Measurements from ENCODE around the gene LDB1. TPM values are rescaled to one million over a fixed set of nuclear protein-coding genes. Genes with fewer than 3 reads are reported as not detected.

The LDB1 gene
- total and polyA plus RNA-seq, 2 of the 13 experiments (the other 11 are each of a cell fraction or from before 2014, with no cell fraction given) = 17.2 to 45.5 TPM

DNA sequence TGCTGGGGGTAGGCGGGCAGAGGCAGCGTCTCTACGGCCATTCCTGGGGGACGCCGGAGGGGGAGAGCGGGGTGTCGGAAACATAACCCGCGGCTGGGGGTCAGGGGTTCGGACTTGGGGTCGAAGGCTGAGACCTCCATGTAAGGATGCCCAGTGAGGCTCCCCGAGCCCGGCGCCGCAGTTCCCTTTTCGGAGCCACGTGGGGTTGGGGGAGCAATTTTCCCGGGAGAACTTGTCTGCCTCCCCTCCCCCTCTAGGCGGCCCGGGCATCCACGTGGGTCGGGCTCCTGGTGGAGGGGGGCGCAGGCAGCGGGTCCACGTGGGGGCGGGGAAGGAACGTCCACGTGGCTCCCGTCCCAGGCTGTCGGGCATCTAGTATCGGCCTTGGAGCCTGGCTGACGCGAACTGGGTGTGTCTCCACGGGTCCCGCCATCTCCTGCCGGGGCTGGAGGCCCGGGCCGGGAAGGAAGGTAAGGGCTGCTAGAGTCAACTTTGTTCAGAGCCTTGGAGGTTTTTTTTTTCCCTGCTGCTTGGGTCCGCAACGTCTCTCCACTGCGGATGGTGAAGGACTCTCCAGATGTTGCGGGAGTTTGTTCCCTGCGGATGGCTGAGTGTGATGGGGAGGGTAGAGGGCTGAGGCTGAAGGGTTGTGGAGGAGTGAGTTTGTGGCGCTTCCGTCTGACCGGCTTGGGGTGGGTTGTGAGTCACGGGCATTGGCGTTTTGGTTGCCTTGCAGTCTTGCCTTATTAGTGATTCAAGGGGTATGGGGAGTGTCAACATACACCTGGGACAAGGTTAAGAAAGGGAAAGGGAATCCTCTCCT, 13.4 kb upstream of the LDB1 start (continued):
- TF ChIP-seq MED8 (CRISPR knock-in tag; IDR thresholded peaks at IDR 0.05; ENCODE audit: insufficient replicate concordance) (peak; percentile 12), ZNF33B (CRISPR knock-in tag; IDR thresholded peaks at IDR 0.05) (no peak), ZNF777 (CRISPR knock-in tag; IDR thresholded peaks at IDR 0.05) (peak; percentile 45), ZNF224 (CRISPR knock-in tag; IDR thresholded peaks at IDR 0.05) (no peak), NPAS2 (CRISPR knock-in tag; IDR thresholded peaks at IDR 0.05; ENCODE audit: borderline replicate concordance) (no peak), SMARCC2 (IDR thresholded peaks at IDR 0.05) (no peak), AGO2 (optimal IDR thresholded peaks at IDR 0.05; ENCODE audit: low read depth, low read length) (peak; percentile 62), HMG20B (CRISPR knock-in tag; conservative IDR thresholded peaks at IDR 0.05) (no peak), SALL2 (CRISPR knock-in tag; IDR thresholded peaks at IDR 0.05) (peak; percentile 18; the same call in 1 of the 2 replicates), GATAD1 (CRISPR knock-in tag; IDR thresholded peaks at IDR 0.05) (no peak), ZNF709 (CRISPR knock-in tag; IDR thresholded peaks at IDR 0.05) (no peak; the same call in 1 of the 2 replicates), SAP130 (CRISPR knock-in tag; IDR thresholded peaks at IDR 0.05; ENCODE audit: low read depth) (peak; percentile 93), RNF2 (conservative IDR thresholded peaks at IDR 0.05; ENCODE audit: low read depth) (0 out of 2 replicates have a peak, but pooled peaks have one; percentile 15), TBX2 (CRISPR knock-in tag; IDR thresholded peaks at IDR 0.05; ENCODE audit: borderline replicate concordance) (0 out of 2 replicates have a peak, but pooled peaks have one; percentile 18), CEBPB (IDR thresholded peaks at IDR 0.05; ENCODE audit: borderline replicate concordance, low read depth, low read length) (no peak), SALL1 (CRISPR knock-in tag; IDR thresholded peaks at IDR 0.05) (peak; percentile 42), ZNF10 (CRISPR knock-in tag; IDR thresholded peaks at IDR 0.05; ENCODE audit: borderline replicate concordance, low read depth) (no peak), RFX1 (IDR thresholded peaks at IDR 0.05) (no peak)
- TF ChIP-seq, protein P1, sequence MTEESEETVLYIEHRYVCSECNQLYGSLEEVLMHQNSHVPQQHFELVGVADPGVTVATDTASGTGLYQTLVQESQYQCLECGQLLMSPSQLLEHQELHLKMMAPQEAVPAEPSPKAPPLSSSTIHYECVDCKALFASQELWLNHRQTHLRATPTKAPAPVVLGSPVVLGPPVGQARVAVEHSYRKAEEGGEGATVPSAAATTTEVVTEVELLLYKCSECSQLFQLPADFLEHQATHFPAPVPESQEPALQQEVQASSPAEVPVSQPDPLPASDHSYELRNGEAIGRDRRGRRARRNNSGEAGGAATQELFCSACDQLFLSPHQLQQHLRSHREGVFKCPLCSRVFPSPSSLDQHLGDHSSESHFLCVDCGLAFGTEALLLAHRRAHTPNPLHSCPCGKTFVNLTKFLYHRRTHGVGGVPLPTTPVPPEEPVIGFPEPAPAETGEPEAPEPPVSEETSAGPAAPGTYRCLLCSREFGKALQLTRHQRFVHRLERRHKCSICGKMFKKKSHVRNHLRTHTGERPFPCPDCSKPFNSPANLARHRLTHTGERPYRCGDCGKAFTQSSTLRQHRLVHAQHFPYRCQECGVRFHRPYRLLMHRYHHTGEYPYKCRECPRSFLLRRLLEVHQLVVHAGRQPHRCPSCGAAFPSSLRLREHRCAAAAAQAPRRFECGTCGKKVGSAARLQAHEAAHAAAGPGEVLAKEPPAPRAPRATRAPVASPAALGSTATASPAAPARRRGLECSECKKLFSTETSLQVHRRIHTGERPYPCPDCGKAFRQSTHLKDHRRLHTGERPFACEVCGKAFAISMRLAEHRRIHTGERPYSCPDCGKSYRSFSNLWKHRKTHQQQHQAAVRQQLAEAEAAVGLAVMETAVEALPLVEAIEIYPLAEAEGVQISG (CRISPR knock-in tag; IDR thresholded peaks at IDR 0.05) = peak; percentile 59
- TF ChIP-seq, protein P2, sequence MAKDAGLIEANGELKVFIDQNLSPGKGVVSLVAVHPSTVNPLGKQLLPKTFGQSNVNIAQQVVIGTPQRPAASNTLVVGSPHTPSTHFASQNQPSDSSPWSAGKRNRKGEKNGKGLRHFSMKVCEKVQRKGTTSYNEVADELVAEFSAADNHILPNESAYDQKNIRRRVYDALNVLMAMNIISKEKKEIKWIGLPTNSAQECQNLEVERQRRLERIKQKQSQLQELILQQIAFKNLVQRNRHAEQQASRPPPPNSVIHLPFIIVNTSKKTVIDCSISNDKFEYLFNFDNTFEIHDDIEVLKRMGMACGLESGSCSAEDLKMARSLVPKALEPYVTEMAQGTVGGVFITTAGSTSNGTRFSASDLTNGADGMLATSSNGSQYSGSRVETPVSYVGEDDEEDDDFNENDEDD (CRISPR knock-in tag; IDR thresholded peaks at IDR 0.05; ENCODE audit: borderline replicate concordance) = peak; percentile 62; the same call in 1 of the 2 replicates
- TF ChIP-seq, protein P3, sequence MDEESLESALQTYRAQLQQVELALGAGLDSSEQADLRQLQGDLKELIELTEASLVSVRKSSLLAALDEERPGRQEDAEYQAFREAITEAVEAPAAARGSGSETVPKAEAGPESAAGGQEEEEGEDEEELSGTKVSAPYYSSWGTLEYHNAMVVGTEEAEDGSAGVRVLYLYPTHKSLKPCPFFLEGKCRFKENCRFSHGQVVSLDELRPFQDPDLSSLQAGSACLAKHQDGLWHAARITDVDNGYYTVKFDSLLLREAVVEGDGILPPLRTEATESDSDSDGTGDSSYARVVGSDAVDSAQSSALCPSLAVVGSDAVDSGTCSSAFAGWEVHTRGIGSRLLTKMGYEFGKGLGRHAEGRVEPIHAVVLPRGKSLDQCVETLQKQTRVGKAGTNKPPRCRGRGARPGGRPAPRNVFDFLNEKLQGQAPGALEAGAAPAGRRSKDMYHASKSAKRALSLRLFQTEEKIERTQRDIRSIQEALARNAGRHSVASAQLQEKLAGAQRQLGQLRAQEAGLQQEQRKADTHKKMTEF (CRISPR knock-in tag; IDR thresholded peaks at IDR 0.05) = 0 out of 2 replicates have a peak, but pooled peaks have one; percentile 6
- TF ChIP-seq, protein P4, sequence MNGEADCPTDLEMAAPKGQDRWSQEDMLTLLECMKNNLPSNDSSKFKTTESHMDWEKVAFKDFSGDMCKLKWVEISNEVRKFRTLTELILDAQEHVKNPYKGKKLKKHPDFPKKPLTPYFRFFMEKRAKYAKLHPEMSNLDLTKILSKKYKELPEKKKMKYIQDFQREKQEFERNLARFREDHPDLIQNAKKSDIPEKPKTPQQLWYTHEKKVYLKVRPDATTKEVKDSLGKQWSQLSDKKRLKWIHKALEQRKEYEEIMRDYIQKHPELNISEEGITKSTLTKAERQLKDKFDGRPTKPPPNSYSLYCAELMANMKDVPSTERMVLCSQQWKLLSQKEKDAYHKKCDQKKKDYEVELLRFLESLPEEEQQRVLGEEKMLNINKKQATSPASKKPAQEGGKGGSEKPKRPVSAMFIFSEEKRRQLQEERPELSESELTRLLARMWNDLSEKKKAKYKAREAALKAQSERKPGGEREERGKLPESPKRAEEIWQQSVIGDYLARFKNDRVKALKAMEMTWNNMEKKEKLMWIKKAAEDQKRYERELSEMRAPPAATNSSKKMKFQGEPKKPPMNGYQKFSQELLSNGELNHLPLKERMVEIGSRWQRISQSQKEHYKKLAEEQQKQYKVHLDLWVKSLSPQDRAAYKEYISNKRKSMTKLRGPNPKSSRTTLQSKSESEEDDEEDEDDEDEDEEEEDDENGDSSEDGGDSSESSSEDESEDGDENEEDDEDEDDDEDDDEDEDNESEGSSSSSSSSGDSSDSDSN (CRISPR knock-in tag; IDR thresholded peaks at IDR 0.05) = peak; percentile 24; the same call in 1 of the 2 replicates
